Measurements from ENCODE around the gene INPP4A. TPM values are rescaled to one million over a fixed set of nuclear protein-coding genes. Genes with fewer than 3 reads are reported as not detected.

The INPP4A gene
- total RNA-seq, 2 donors from 2014 or later, result 10.9 to 12.2 TPM

GRCh38 chr2:98643496-98644100 is 198.9 kb downstream of the INPP4A start:
- Histone ChIP-seq H3K27me3 (no peaks in the 10 kb centered on the region), H3K36me3 (replicated peaks in 1 of 2; ENCODE audit: insufficient read depth in 1 of 2, low read depth in 2 of 2) (peaks cover 4 to 17% of the 10 kb centered on the region in 2 donors), H3K4me1 (no peaks in the 10 kb centered on the region), H3K27ac (no peak overlapping the region), H3K4me3 (no peak overlapping the region), H3K9me3 (no peaks in the 10 kb centered on the region)
- DNase-seq (no peak), ATAC-seq (no peak)
- intact Hi-C loops (cut with DNase I), result loop anchor here (10.0 kb wide), 1 partner anchor 421 kb away; no protein-coding TSS in a partner anchor
- 80 to 88% methylated on average over 5 of the region's 5 CpGs for WGBS, 2 donors
- no peak for TF ChIP-seq POLR2A (IDR thresholded peaks at IDR 0.05)
- no peak for TF ChIP-seq CTCF (IDR thresholded peaks at IDR 0.05)

Other genes with a start within 250 kb of the INPP4A start
- gene CNGA3, start 98.4 kb upstream of the INPP4A start, total RNA-seq, result 1 to 10 TPM in 1 of 2 donors, not detected in 1; 1.3 TPM
- gene COA5, start 163.7 kb downstream of the INPP4A start, total RNA-seq, result 10 to 100 TPM; 20.1 to 39.2 TPM
- gene UNC50, start 163.7 kb downstream of the INPP4A start, total RNA-seq, result 10 to 100 TPM; 30.9 to 53.7 TPM